NOMO-1 treated with DMSO at 0.1 percent for 48 hours (cell line): ENCODE measurements around the gene PCDHGA1.
"Not testable (repeated sequence)": the region's sequence is repeated elsewhere in the genome, so short reads cannot be mapped to it uniquely, and the experiment has no call there.

Source experiments
- DNase-seq: peaks from one replicate; lab custom pipeline; 2025; ENCODE audit not compliant: unreplicated experiment; lab: John Stamatoyannopoulos, UW

PCDHGA1 gene

DNA sequence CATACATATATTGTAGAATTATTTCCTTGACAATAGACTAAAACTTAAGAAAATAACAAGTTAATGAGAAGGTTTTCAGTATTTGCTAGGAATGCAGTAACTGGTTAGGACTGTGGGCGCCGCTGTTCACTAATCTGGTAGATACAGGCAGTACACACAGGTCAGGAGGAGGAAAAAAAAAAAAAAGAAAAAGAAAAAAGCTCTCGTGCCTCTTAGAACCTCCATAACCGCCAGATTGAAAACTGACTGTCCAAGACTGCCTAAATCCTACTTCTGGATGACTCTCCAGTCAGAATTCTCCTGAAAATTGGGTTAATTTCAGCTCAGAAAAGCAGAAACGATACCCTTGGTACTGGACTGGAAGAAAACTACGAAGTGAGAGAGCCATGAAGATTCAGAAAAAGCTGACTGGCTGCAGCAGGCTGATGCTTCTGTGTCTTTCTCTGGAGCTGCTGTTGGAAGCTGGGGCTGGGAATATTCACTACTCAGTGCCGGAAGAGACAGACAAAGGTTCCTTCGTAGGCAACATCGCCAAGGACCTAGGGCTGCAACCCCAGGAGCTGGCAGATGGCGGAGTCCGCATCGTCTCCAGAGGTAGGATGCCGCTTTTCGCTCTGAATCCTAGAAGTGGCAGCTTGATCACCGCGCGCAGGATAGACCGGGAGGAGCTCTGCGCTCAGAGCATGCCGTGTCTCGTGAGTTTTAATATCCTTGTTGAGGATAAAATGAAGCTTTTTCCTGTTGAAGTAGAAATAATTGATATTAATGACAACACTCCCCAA lies at the start of gene PCDHGA1:
PCDHGA1 (plus strand) TSS at position 216 of the 782 bp plus-strand sequence.
- DNase-seq: no peak

DNA sequence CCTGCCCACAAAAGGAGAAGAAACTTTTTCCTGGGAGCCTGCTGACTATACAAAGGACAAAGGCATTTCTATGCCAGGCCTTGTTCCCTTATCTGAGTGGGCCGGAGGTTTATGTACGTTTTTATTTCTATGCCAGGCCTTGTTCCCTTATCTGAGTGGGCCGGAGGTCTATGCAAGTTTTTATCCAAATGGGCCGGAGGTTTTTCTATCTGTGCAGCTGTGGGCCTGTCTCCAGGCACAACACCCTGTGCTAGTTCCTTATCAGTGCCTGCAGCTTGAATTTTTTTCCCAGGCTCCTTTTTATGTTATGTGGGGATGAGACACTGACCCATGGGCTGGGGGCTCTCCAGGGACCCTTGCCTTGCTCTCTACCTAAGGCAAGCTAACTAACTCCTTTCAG lies 31.9 kb upstream of the PCDHGA1 start:
- DNase-seq: no peak

DNA sequence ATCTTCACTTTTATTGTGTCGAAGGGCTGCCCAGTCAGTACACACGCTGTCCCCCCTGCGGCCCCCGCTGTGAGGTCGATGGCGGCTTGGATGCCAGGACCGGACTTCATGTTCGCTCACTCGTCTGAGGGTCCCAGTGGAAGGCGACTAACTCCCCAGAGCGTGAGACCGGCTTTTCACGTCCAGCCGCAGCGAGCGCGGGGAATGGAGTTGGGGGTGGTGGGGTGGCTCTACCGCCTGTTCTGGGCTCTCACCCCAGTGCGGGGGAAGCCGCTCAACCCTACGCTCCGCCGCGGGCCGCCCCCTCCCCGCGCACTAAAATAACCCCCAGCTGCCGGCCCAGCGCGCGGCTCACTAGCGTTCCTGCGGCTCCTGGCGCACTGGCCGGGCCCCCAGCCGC lies 26.6 kb upstream of the PCDHGA1 start, which contains the start of gene SLC25A2:
SLC25A2 (minus strand) TSS at position 294 of the 400 bp plus-strand sequence; CDS start at position 110, 184 bp downstream.
- no peak for DNase-seq

DNA sequence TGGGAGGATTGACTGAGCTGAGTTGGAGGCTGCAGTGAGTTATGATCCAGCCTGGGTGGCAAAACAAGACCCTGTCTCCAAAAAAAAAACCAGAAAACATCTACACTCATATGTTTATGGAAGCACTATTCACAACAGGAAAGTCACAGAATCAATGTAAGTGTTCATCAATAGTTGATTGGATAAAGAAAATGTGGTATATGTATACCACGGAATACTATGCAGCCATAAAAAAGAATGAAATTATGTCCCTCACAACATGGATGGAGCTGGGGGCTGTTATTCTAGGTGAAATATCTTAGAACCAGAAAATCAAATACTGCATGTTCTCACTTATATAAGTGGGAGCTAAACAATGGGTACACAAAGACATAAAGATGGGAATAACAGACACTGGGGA lies 23.7 kb upstream of the PCDHGA1 start:
- no peak for DNase-seq

DNA sequence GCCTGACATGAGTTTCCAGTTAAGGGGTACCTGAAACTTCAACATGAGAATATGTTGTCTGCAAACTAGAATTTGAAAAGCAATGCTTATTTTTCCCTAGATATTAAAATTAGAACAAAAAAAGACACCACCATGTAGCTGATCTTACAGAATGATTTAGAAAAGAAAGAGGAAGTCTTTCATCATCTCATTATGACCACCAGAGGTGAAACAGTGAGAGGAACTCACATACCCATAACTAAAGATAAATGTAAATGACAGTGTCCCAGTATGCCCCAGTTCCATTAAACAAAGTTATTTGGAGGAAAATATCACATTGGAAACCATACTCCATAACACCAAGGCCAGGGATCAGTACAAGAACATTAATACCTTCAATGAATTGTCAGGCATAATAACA lies 16.6 kb upstream of the PCDHGA1 start:
- DNase-seq: peak; percentile 2

DNA sequence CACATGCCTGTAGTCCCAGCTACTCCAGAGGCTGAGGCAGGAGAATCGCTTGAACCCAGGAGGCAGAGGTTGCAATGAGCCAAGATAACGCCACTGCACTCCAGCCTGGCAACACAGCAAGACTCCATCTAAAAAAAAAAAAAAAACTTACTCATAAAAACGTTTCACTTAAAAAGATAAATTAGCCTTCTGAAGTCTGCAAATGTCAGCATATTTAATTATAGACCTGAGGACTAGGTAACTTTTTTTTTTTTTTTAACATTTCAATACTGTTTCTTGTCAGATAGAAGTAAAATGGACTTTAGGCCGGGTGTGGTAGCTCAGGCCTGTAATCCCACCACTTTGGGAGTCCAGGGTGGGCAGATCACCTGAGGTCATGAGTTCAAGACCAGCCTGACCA lies 13.4 kb upstream of the PCDHGA1 start:
- DNase-seq: not testable (repeated sequence)

DNA sequence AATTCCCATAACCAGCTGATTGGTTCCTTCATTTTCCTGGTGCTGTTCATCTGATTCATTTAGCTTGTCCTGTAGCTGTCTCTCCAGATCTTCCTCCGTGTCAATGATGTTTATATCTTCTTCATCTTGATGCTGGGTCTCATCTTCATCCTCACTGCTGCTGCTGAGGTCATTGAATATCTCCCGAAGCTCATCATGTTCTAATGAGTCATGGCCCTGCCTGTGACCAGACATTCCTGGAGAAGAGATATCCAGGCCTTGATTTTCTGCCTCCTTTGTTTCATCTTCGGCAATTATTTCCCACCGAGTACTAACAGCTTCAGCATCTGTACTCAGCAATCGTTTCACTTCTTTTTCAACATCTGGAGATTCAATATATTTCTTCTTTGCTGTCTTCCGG lies 11.1 kb upstream of the PCDHGA1 start:
- no peak for DNase-seq

DNA sequence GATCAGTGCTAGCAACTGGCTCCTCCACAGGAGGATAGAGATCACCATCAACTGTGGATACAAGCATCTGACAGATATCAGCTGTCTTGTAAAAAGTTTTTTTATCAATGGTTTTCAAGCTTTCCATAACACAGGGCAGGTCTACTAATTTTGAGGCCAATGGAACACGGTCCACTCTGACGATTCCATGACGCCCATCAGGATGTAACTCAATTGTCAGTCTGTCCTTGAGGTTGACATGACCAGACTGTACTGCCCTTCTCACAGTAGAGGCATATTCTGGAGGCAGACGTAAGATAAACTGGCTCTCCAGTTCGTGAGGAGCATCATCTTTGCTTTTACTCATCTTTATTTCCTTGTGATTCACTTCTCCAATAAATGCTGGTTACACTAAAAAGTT lies 10.6 kb upstream of the PCDHGA1 start:
- no peak for DNase-seq

DNA sequence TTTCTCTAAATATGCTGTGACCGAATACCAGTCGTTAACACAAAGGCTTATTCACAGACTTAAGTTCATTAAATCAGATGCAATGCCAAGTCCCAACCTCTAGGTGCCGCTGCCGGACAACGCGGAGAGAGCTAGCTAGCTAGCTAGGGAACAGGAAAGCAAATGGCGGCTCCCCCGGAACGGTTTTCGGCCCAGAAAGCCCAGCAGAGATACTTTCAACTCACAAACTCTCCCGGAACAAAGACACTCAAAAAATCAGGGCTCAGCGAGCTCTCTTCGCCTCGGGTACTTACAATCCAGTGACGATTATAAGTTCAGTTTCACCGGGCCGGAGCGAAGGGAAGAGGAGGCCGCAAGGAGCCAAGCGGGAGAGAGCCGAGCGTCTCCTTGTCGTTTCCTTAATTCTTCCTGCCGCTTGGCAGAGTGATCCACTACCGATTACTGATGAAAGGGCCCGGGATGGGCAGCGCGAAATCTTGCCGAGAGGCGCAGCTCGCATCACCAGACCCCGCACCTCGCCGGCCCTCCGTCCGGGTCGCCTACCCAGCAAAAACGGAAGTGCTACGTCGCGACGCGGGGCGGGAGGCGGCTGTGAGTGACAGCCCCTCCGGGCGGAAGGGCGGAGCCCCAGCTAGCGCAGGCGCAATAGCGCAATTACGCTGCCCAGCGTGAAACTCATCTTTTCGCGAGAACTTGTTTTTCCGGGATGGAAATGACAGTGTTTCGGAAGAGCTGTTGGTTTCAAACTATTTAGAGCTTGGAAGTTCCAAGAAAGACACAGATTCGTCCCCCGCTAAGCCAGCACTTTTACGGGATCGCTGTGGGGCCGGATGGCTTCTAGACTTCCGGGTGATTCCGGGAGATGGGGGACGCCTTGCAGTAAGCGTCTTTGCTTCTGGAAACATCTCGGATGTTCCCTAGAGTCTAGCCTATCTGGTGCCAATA lies 9.8 kb upstream of the PCDHGA1 start, which contains the start of gene TAF7:
TAF7 (minus strand) TSS at position 560 of the 945 bp plus-strand sequence. CDS start 740 bp downstream, outside the sequence.
- DNase-seq: peak; percentile 82

DNA sequence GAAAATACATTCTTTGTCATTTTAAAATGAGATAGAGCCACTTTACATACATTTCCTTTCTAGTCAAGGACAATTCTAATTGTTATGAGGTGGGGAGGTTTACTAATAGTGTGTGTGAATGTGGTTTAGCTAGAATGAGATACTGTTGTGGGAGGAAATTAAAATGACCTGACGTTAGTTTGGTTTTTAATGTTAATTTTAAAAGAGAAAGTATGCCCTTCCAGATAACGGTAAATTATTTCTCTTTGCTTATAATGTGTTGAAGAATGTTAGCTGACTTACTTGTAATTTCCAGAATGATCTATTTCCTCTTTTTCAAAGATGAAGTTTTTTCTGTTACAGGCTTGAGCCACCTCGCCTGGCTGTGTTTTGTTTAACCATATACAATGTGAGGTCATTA lies 8.1 kb upstream of the PCDHGA1 start:
- no peak for DNase-seq

DNA sequence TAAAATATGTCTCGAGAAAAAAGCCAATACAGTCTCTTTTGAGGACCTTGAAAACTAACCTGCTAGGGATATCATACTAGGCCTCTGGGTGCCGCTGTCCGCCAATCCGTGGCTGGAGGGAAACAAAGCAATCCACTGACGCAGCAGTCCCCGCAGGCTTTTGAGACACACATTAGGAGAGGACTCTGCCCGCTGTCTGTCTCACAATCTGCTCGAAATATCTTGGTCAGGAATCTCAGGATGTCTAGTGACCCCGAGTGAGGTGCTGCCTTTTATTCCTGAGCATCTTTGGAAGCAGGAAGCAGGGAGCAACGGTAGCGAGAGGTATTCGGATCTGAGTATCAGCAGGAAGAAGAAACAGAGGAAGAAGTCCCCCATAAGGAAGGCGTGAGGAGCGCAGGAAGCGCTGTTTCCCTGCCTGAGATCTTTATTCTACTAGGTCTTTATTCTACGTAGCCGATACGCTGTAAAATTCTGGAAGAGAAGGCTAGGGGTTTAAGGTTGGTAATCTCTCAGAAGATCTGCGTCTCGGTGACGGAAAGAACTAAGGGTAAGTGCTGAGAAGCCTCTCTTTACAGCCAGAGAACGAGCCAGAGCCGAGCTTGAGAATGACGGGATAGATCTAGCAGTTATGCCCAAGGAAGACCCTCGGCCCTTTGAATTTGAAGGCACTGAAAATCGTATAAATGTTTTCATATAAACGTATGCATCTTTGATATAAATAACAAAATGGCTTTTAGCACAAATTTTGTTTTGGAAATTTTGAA lies 4.0 kb upstream of the PCDHGA1 start:
- peak; percentile 38 for DNase-seq

DNA sequence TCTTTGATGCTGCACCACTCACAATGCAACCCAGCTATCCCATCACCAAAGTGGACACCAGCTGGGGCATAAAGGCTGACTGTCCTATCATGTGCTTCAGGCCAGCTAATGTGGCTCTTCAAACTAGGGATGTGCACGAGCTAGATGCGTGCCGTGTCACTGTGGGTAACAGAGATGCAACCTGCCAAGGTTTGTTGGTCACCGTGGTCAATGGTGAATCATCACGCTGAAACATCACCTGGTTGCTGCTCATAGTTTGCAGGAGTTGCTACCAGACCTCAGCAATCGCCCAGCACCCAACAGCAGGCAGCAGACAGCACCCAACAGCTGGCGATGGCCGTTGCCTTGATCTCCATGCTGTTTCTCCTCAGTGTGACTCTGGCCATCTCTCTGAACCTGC lies 2.1 kb upstream of the PCDHGA1 start:
- DNase-seq: no peak

DNA sequence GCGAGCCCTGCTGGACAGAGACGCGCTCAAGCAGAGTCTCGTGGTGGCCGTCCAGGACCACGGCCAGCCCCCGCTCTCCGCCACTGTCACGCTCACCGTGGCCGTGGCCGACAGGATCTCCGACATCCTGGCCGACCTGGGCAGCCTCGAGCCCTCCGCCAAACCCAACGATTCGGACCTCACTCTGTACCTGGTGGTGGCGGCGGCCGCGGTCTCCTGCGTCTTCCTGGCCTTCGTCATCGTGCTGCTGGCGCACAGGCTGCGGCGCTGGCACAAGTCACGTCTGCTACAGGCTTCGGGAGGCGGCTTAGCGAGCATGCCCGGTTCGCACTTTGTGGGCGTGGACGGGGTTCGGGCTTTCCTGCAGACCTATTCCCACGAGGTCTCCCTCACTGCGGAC lies 2.3 kb downstream of the PCDHGA1 start:
- DNase-seq: not testable (repeated sequence)

DNA sequence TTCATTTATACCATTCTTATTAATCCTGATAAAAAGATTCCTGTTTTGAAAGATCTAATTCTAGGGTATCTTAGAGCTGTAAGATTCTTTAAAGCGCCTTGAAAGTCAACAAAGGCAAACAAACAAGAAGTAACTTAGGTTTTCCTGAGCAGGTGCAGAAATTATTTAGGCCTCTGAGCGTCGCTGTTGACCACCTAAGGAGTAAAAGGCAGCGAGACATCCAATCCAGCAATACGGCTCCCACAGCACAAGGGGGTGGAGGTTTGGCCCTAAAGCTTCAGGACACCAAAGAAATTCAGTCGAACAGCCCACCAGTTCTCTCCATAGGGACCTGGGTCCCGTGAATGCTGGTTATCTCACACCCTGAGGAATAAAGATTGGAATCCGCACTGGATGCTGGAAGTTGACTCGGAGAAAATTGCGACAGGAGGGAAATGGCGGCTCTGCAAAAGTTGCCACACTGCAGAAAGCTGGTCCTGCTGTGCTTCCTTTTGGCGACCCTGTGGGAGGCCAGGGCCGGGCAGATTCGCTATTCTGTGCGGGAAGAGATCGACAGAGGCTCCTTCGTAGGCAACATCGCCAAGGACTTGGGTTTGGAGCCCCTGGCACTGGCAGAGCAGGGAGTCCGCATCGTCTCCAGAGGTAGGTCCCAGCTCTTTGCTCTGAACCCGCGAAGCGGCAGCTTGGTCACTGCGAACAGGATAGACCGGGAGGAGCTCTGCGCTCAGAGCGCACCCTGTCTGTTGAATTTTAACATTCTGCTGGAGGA lies 8.4 kb downstream of the PCDHGA1 start, which contains the start of gene PCDHGA2:
PCDHGA2 (plus strand) TSS at position 223 of the 769 bp plus-strand sequence.
- no peak for DNase-seq

DNA sequence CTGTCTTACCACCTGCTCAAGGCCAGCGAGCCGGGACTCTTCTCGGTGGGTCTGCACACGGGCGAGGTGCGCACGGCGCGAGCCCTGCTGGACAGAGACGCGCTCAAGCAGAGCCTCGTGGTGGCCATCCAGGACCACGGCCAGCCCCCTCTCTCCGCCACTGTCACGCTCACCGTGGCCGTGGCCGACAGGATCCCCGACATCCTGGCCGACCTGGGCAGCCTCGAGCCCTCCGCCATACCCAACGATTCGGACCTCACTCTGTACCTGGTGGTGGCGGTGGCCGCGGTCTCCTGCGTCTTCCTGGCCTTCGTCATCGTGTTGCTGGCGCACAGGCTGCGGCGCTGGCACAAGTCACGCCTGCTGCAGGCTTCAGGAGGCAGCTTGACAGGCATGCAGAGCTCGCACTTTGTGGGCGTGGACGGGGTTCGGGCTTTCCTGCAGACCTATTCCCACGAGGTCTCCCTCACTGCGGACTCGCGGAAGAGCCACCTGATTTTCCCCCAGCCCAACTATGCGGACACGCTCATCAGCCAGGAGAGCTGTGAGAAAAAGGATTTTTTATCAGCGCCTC lies 10.6 kb downstream of the PCDHGA1 start:
- DNase-seq: not testable (repeated sequence)

DNA sequence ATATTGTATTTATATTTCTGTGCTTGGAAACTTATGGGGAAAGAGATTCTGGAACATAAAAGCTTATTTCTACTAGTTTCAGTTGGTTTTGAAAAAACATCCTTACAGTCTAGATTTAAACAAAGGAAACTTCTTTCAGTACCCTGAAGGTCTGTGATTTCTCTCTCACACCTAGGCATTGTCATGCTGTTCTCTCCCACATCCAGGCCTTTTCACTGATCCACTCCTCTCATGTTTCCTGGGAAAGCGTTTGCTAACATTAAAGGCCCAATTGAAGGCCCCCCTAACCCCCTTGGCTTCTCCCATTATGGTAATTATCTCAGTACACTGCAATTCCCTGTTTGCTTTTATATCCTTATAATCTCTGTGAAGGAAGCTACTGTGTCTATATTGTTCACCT lies 12.5 kb downstream of the PCDHGA1 start:
- no peak for DNase-seq

DNA sequence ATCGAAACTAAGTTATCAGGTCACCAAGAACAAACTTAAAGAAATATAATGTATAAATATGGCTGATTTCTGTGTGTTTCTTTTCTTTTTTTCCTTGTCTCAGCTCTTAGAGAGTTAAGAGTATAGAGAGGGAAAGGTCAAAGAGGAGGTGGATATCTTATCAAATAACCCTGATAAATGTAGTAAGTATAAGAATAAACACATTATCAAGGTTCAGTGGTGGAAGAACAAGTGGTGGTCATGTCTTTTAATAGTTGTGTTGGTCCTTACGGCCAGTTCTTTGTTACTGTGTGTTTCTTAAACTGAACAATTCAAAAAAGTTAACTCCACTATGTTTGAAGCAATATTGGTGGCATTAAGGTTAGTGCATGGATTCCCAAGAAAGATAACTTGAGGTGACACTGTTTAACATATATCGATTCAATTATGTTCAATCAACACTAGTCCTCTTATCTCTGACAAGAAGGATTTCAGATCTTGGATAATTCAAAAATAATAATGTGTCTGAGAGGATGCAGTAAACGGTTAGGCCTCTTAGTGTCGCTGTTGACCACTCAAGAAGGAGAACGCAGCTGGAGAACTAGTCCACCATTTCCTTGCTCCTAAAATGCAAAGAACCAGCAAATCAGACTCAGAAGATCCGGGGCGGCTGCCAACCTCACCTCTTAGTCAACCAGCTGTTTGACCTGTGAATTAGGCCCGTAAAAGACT lies 13.1 kb downstream of the PCDHGA1 start, which contains the start of gene PCDHGA3:
PCDHGA3 (plus strand) TSS at position 588 of the 711 bp plus-strand sequence. CDS start 205 bp downstream, outside the sequence.
- DNase-seq: no peak

DNA sequence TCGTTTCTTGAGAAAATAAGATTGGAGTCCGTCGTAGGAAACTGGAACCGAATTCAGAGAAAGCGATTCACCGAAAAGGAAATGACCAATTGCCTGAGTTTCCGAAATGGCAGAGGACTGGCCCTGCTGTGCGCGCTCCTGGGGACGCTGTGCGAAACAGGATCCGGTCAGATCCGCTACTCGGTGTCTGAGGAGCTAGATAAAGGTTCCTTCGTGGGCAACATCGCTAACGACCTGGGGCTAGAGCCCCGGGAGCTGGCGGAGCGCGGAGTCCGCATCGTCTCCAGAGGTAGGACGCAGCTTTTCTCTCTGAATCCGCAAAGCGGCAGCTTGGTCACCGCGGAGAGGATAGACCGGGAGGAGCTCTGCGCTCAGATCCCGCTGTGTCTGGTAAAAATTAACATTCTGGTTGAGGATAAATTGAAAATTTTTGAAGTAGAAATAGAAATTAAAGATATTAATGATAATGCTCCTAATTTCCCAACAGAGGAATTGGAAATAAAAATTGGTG lies 13.7 kb downstream of the PCDHGA1 start:
- no peak for DNase-seq

DNA sequence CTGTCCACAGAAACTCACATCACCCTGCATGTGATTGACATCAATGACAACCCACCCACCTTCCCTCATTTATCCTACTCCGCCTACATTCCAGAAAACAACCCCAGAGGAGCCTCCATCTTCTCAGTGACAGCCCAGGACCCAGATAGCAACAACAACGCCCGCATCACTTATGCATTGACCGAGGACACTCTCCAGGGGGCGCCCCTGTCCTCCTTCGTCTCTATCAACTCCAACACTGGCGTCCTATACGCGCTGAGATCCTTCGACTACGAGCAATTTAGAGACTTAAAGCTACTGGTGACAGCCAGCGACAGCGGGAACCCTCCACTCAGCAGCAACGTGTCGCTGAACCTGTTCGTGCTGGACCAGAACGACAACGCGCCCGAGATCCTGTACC lies 15.0 kb downstream of the PCDHGA1 start:
- DNase-seq: no peak
